Mesothelial cell of epicardium (in vitro differentiated cells): ENCODE results near the gene LAMB2. TPM values are rescaled to one million over a fixed set of nuclear protein-coding genes. Genes with fewer than 3 reads are reported as not detected.

ENCODE experiments used
- DNase-seq, 2 experiments: peaks; one replicate each; pipeline ENCODE4 v3.0.0; 2021; ENCODE audit warnings: low spot score in 2 of 2; ENCODE audit not compliant: unreplicated experiment in 2 of 2
- H3K27ac Mint-ChIP-seq: 2 replicates; pipeline ENCODE4 v1.8.0; 2021; ENCODE audit warnings: mixed read lengths
- H3K27me3 Mint-ChIP-seq: 2 replicates; pipeline ENCODE4 v1.8.0; 2021; ENCODE audit warnings: low read depth, mixed read lengths
- H3K36me3 Mint-ChIP-seq: 2 replicates; pipeline ENCODE4 v1.8.0; 2021; ENCODE audit warnings: mixed read lengths
- H3K4me1 Mint-ChIP-seq: 2 replicates; pipeline ENCODE4 v1.8.0; 2021; ENCODE audit warnings: mixed read lengths
- H3K4me3 Mint-ChIP-seq: 2 replicates; pipeline ENCODE4 v1.8.0; 2021; ENCODE audit warnings: mild to moderate bottlenecking, moderate library complexity, mixed read lengths
- H3K9me3 Mint-ChIP-seq: 2 replicates; pipeline ENCODE4 v1.8.0; 2021; ENCODE audit warnings: mixed read lengths
- total RNA-seq: library from RNA; stranded (reverse); gene quantifications from 3 replicates; pipeline ENCODE4 v1.2.1, GENCODE V29; 2021
- TF ChIP-seq, protein P1 (sequence below): fragments of 200-600 bp; sonication (generic); IDR thresholded peaks from one replicate; pipeline ENCODE4 v1.5.0; 2021; ENCODE audit warnings: antibody characterized with exemption; ENCODE audit not compliant: unreplicated experiment

LAMB2 gene
- total RNA-seq, 1 donor from 2014 or later: 359 TPM

DNA sequence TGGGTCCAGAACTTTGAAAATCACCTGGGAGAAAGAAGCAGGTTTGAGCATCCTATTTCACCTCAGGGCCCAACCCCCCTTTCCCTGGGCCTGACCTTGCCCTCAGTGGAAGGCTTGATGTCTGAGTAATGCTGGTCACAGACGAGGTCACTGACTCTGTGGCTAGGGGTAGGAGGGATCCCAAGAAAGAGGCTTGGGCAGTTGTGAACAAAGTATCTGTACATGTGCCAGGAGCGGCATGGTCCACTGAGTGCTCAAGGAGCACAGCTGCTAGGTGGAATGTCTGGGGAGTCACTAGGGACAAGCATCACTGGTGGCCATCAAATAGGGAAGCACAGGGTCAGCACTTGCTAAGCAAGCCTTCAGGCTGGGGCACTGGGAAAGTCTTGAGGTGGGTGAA, 25.9 kb upstream of the LAMB2 start:
- Mint-ChIP-seq H3K4me1 (no peaks in the 10 kb centered on the region), H3K27me3 (no peaks in the 10 kb centered on the region), H3K27ac (no peak overlapping the region), H3K4me3 (no peak overlapping the region), H3K9me3 (no peaks in the 10 kb centered on the region), H3K36me3 (peaks cover 11% of the 10 kb centered on the region)
- TF ChIP-seq, protein P1, sequence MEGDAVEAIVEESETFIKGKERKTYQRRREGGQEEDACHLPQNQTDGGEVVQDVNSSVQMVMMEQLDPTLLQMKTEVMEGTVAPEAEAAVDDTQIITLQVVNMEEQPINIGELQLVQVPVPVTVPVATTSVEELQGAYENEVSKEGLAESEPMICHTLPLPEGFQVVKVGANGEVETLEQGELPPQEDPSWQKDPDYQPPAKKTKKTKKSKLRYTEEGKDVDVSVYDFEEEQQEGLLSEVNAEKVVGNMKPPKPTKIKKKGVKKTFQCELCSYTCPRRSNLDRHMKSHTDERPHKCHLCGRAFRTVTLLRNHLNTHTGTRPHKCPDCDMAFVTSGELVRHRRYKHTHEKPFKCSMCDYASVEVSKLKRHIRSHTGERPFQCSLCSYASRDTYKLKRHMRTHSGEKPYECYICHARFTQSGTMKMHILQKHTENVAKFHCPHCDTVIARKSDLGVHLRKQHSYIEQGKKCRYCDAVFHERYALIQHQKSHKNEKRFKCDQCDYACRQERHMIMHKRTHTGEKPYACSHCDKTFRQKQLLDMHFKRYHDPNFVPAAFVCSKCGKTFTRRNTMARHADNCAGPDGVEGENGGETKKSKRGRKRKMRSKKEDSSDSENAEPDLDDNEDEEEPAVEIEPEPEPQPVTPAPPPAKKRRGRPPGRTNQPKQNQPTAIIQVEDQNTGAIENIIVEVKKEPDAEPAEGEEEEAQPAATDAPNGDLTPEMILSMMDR: no peak
- no peak for DNase-seq

DNA sequence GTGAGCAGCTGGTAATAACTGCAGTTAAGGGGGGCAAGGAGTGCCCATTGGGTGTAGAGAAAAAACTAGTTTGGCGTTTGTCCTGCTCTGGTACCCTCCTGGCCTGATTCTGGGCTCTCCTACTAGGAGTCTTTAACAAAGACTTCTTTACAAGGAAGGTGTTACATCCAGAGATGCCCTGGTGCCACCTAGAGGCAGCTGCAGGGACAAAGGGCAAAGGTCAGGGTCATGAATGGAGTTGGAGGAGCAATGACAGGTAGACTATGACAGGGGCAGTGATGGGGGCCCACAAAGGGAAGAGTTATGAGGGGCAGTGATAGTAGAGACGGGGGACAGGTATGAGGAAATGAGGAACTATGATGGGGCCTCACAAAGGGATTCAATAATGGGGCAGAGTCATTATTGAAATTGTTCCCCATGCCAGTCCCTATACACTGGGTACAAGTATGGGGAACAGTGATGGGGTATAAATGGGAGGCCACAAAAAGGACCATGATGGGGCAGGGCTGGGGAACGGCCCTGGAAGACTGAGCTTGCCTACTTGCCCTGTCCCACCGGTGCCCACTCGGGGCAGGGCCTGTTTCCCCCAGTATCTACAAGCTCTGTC, 25.4 kb upstream of the LAMB2 start:
- no peak for DNase-seq
- no peaks in the 10 kb centered on the region for H3K9me3 Mint-ChIP-seq
- no peak overlapping the region for H3K27ac Mint-ChIP-seq
- H3K4me3 Mint-ChIP-seq: no peak overlapping the region
- H3K4me1 Mint-ChIP-seq: no peaks in the 10 kb centered on the region
- TF ChIP-seq, protein P1: no peak
- H3K36me3 Mint-ChIP-seq: peaks cover 6% of the 10 kb centered on the region
- H3K27me3 Mint-ChIP-seq: no peaks in the 10 kb centered on the region

DNA sequence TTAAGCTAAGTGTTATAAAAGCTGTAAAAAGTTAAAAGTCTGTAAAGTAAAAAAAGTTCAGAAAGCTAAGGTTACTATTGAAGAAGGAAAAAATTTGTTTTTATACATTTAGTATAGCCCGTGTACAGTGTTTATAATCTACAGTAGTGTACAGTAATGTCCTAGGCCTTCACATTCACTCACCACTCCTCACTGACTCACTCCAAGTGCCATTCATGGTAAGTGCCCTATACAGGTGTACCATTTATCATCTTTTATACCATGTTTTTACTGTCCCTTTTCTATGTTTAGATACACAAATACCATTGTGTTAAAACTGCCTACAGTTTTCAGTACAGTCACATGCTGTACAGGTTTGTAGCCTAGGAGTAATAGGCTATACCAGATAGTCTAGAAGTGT, 24.4 kb upstream of the LAMB2 start:
- Mint-ChIP-seq H3K4me1 (no peaks in the 10 kb centered on the region), H3K4me3 (no peak overlapping the region), H3K27ac (no peak overlapping the region), H3K36me3 (peaks cover 6% of the 10 kb centered on the region), H3K9me3 (no peaks in the 10 kb centered on the region), H3K27me3 (no peaks in the 10 kb centered on the region)
- no peak for DNase-seq
- TF ChIP-seq, protein P1: no peak

DNA sequence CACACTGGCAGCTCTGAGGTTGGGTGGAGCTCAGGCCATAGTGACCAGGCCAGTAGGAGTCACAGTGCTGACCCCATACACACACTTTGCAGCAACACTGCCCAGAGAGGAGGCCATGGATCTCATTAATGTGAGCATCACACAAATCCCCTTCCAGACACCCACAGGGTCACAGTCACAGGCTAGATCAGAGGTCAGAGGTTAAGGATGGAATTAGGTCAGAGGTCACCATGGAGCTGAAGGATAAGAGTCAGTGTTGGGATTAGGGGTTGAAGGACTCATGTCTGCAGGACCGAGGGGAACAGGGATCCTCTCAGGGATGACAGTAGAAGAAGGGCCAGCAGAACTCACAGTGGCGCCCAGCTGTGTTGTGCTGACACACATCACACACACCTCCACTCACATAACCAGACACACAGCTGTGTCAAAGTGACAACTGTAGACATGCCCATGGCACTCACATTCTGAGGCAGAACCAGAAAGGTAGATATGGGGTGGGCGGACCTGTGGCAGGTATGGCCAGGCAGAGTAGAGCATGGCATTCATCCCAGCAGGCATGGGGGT, 20.6 kb upstream of the LAMB2 start:
- TF ChIP-seq, protein P1: no peak
- Mint-ChIP-seq H3K36me3 (no peaks in the 10 kb centered on the region), H3K27me3 (no peaks in the 10 kb centered on the region), H3K9me3 (no peaks in the 10 kb centered on the region), H3K4me1 (no peaks in the 10 kb centered on the region), H3K4me3 (no peak overlapping the region), H3K27ac (no peak overlapping the region)
- DNase-seq: no peak

DNA sequence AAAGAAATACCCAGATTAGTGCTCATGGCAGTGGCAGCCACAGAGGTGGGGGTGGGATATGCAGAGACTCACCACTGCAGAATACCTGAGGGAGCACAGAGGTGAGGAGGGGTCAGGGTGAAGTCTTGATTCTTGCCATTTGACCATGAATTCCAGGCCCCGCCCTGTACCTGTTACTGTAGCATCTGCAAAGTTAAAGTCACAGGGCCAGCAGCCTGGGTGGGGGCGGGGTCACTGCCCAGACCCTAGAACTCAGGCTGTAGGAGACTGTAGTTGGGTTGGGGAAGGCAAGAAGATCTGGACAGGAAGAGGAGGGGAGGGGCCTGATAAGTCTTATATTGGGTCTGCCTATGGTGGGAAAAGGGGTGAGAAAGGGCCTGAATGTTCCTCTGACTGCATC, 18.8 kb upstream of the LAMB2 start:
- no peaks in the 10 kb centered on the region for H3K4me1 Mint-ChIP-seq
- no peak for DNase-seq
- H3K27ac Mint-ChIP-seq: no peak overlapping the region
- H3K27me3 Mint-ChIP-seq: peaks cover 2% of the 10 kb centered on the region
- TF ChIP-seq, protein P1: no peak
- no peaks in the 10 kb centered on the region for H3K36me3 Mint-ChIP-seq
- H3K9me3 Mint-ChIP-seq: no peaks in the 10 kb centered on the region
- no peak overlapping the region for H3K4me3 Mint-ChIP-seq
